Activated naive CD4-positive, alpha-beta T cell treated with Interleukin-2 at 50 U/mL for 16 hours (primary cell): Measurements from ENCODE around the gene WWOX.

ENCODE experiments used
- DNase-seq: peaks from one replicate; pipeline ENCODE4 v3.0.0-alpha.2; 2020

Gene WWOX

GRCh38 chr16:79134300-79134699 is 1034.8 kb downstream of the WWOX start:
- DNase-seq: no peak

- DNase-seq: no peak
These were observed 1037.5 kb downstream of the WWOX start for GRCh38 chr16:79136955-79137354.

GRCh38 chr16:79137426-79137939 is 1038.0 kb downstream of the WWOX start:
- DNase-seq: no peak

- no peak for DNase-seq
These were observed 1040.3 kb downstream of the WWOX start for GRCh38 chr16:79139799-79140198.

GRCh38 chr16:79143026-79143425 is 1043.6 kb downstream of the WWOX start:
- DNase-seq: no peak

- DNase-seq: no peak
These were observed 1050.7 kb downstream of the WWOX start for GRCh38 chr16:79150151-79150550.

GRCh38 chr16:79150632-79151310 is 1051.3 kb downstream of the WWOX start:
- no peak for DNase-seq

- no peak for DNase-seq
These were observed 1054.6 kb downstream of the WWOX start for GRCh38 chr16:79154086-79154485.

GRCh38 chr16:79155471-79155870 is 1056.0 kb downstream of the WWOX start:
- DNase-seq: no peak

- no peak for DNase-seq
These were observed 1056.5 kb downstream of the WWOX start for GRCh38 chr16:79155904-79156303.

- DNase-seq: no peak
These were observed 1057.3 kb downstream of the WWOX start for GRCh38 chr16:79156761-79157160.

GRCh38 chr16:79158337-79158736 is 1058.9 kb downstream of the WWOX start:
- DNase-seq: no peak

- no peak for DNase-seq
These were observed 1060.0 kb downstream of the WWOX start for GRCh38 chr16:79159261-79160049.

- DNase-seq: no peak
These were observed 1063.5 kb downstream of the WWOX start for GRCh38 chr16:79162977-79163376.

GRCh38 chr16:79163691-79164387 is 1064.4 kb downstream of the WWOX start:
- no peak for DNase-seq

- DNase-seq: no peak
These were observed 1065.0 kb downstream of the WWOX start for GRCh38 chr16:79164388-79164995.

GRCh38 chr16:79165079-79165478 is 1065.6 kb downstream of the WWOX start:
- no peak for DNase-seq

GRCh38 chr16:79165506-79165905 is 1066.1 kb downstream of the WWOX start:
- no peak for DNase-seq

- no peak for DNase-seq
These were observed 1068.4 kb downstream of the WWOX start for GRCh38 chr16:79167893-79168292.

GRCh38 chr16:79168321-79168720 is 1068.9 kb downstream of the WWOX start:
- DNase-seq: no peak

GRCh38 chr16:79169239-79169638 is 1069.8 kb downstream of the WWOX start:
- no peak for DNase-seq

GRCh38 chr16:79170555-79171246 is 1071.2 kb downstream of the WWOX start:
- DNase-seq: no peak

- no peak for DNase-seq
These were observed 1072.0 kb downstream of the WWOX start for GRCh38 chr16:79171504-79171903.
